Measurements from ENCODE around the gene RBM33. TPM values are rescaled to one million over a fixed set of nuclear protein-coding genes. Genes with fewer than 3 reads are reported as not detected.
A peak's percentile ranks its signal among the peaks of the same experiment; 100 is the strongest.

Gene RBM33
- total and polyA plus RNA-seq, 2 of the 8 experiments (the other 6 are each of a cell fraction or from before 2014, with no cell fraction given): 16.5 to 64.6 TPM

DNA sequence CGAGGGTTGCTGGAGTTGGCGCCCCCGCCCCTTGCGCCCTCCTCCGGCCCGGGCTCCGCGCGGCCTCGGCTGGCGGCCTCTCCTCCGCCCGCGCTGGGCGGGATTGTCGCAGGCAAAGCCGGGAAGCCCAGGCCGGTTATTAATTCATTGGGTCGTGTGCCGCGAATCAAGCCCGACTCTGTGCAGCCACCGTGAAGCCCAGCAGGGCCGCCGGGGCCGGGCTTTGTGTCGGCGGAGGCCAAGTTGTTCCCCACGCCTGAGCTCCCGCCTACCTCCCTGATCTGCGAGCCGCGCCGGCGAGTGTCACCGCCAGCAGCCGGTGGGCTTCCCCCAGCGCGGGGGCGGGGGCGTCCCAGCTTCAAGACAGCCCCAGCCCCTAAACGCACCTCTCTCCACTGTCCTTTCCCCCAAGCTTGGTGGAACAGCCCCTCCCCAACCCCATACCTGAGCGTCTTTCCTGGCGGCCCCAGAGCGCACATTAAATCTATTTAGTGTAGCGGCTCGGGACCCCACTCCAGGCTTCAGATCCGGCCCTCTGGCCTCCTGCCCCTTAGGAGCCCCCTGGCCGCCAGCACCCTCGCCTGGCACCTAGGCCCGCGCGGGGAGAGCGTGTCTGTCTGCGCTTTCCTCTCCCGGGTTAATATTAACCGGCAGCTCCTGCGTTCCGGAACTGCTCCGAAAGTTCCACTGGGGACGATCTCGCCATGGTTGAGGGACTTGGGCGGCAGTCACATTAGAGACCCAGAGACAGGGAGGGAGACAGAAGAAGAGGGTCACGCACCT lies 164.3 kb downstream of the RBM33 start:
- ChIA-PET CTCF (ENCODE audit: partially characterized antibody) (interaction anchor here (0.6 to 1.5 kb wide), 5 partner anchors 24 to 657 kb away, joined by 3 to 4 read pairs (median 3); no protein-coding TSS in a partner anchor), POLR2A (ENCODE audit: partially characterized antibody) (interaction anchor here (0.6 to 0.7 kb wide), 2 partner anchors 1130 to 1529 kb away, joined by 3 read pairs; no protein-coding TSS in a partner anchor)
- 0 out of 8 replicates have a peak, but pooled peaks cover 0 to 3% (median 0%) of the 10 kb centered on the region in 4 experiments for H3K36me3 ChIP-seq (ENCODE audit: control insufficient read depth in 2 of 4, insufficient read depth in 4 of 4, low read length in 3 of 4)
- no peak overlapping the region for H2AFZ ChIP-seq (ENCODE audit: low read length)
- no peak overlapping the region for H3K4ac ChIP-seq (replicated peaks; ENCODE audit: insufficient read length, low read depth, low read length)
- no peak overlapping the region for H3K27ac ChIP-seq (ENCODE audit: low read depth, low read length)
- peak overlapping the region; percentile 40 to 73 for H3K4me2 ChIP-seq (ENCODE audit: insufficient read depth in 1 of 2, low read depth in 2 of 2, low read length in 2 of 2)
- H2BK120ac ChIP-seq (replicated peaks; ENCODE audit: low read depth, low read length): no peak overlapping the region
- H2BK20ac ChIP-seq (ENCODE audit: low read length): no peak overlapping the region
- no peak overlapping the region for H2BK15ac ChIP-seq (ENCODE audit: low read length)
- no peak overlapping the region for H3K23ac ChIP-seq (ENCODE audit: insufficient read length)
- H3K23me2 ChIP-seq (ENCODE audit: low read depth, low read length): peaks cover 10% of the 10 kb centered on the region; the same call in 1 of the 2 replicates
- no peak overlapping the region for H2BK5ac ChIP-seq (ENCODE audit: low read depth, low read length)
- no peak overlapping the region for H2AK5ac ChIP-seq (ENCODE audit: low read depth, low read length)
- peaks cover 16 to 30% of the 10 kb centered on the region in 2 experiments for H4K20me1 ChIP-seq (replicated peaks in 1 of 2; ENCODE audit: control insufficient read depth in 1 of 2, insufficient read depth in 2 of 2, low read length in 2 of 2)
- H4K8ac ChIP-seq (ENCODE audit: extremely low read depth, insufficient read depth, low read length): no peak overlapping the region
- peaks cover 83 to 100% (median 98%) of the 10 kb centered on the region in 4 experiments for H3K27me3 ChIP-seq (replicated peaks in 1 of 4; ENCODE audit: control insufficient read depth in 3 of 4, extremely low read depth in 1 of 4, insufficient read depth in 3 of 4, low read length in 3 of 4)
- no peaks in the 10 kb centered on the region for H3K79me1 ChIP-seq (ENCODE audit: low read depth, low read length)
- H2BK12ac ChIP-seq (ENCODE audit: low read depth, low read length): no peak overlapping the region
- DNase-seq (ENCODE audit: low read depth in 1 of 2, low spot score in 2 of 2) (peak in 1 of 2 experiments; percentile 54), FAIRE-seq (no peak)
- no peak overlapping the region for H4K5ac ChIP-seq (ENCODE audit: insufficient read length, low read depth, low read length)
- H3K14ac ChIP-seq (ENCODE audit: insufficient read length): no peak overlapping the region
- no peak overlapping the region for H3K18ac ChIP-seq (ENCODE audit: extremely low read depth, low read length)
- no peaks in the 10 kb centered on the region for H3K9me3 ChIP-seq (ENCODE audit: insufficient read depth in 2 of 2, low read depth in 1 of 2, low read length in 1 of 2)
- H3K4me1 ChIP-seq (replicated peaks in 1 of 4; ENCODE audit: control insufficient read depth in 3 of 4, insufficient read depth in 4 of 4, low read length in 3 of 4): peaks cover 8 to 65% (median 45%) of the 10 kb centered on the region in 4 experiments
- no peak overlapping the region for H4K91ac ChIP-seq (replicated peaks; ENCODE audit: insufficient read length, low read length)
- H3K79me2 ChIP-seq (ENCODE audit: control insufficient read depth in 1 of 2, insufficient read depth in 2 of 2, low read length in 2 of 2): no peaks in the 10 kb centered on the region
- H3K56ac ChIP-seq (replicated peaks; ENCODE audit: insufficient read length, low read depth, low read length): no peak overlapping the region
- no peak overlapping the region for H3K9ac ChIP-seq (replicated peaks in 1 of 4; ENCODE audit: extremely low read depth in 1 of 4, low read depth in 3 of 4, low read length in 3 of 4)
- peak overlapping the region; percentile 14 to 56 (median 32); a peak in 7 of 8 replicates for H3K4me3 ChIP-seq (ENCODE audit: extremely low read depth in 1 of 4, insufficient read depth in 2 of 4, low read depth in 3 of 4, low read length in 4 of 4)
- WGBS, 2 experiments (ENCODE audit: extremely low coverage in 1 of 2, insufficient coverage in 1 of 2, insufficient read length in 1 of 2, insufficient replicate concordance in 2 of 2, low coverage in 1 of 2, low lambda C conversion rate in 2 of 2, missing lambda C conversion rate in 1 of 2): 3% methylated on average over 38 of the region's 64 CpGs; no CpG with 5 or more reads in 1 of the 2 experiments
- TF ChIP-seq RFX5 (IDR thresholded peaks at IDR 0.05; ENCODE audit: borderline replicate concordance, low read depth, low read length) (no peak), CEBPB (IDR thresholded peaks at IDR 0.05; ENCODE audit: low read depth, low read length) (no peak), CBX5 (IDR thresholded peaks at IDR 0.05; ENCODE audit: low read depth, low read length) (no peak), POLR2AphosphoS5 (IDR thresholded peaks at IDR 0.05; ENCODE audit: low read depth, low read length) (no peak), KDM5A (IDR thresholded peaks at IDR 0.05; ENCODE audit: low read length) (no peak), SAP30 (IDR thresholded peaks at IDR 0.05; ENCODE audit: insufficient read depth, insufficient replicate concordance, low read length) (no peak), JUN (IDR thresholded peaks at IDR 0.05; ENCODE audit: low read depth, low read length) (no peak), RAD21 (IDR thresholded peaks at IDR 0.05 in 1 of 2, conservative IDR thresholded peaks at IDR 0.05 in 1 of 2; ENCODE audit: low read depth in 2 of 2, low read length in 2 of 2) (no peak), HDAC2 (IDR thresholded peaks at IDR 0.05; ENCODE audit: borderline replicate concordance in 1 of 2, low read depth in 2 of 2, low read length in 2 of 2) (no peak)
- TF ChIP-seq, protein P1, sequence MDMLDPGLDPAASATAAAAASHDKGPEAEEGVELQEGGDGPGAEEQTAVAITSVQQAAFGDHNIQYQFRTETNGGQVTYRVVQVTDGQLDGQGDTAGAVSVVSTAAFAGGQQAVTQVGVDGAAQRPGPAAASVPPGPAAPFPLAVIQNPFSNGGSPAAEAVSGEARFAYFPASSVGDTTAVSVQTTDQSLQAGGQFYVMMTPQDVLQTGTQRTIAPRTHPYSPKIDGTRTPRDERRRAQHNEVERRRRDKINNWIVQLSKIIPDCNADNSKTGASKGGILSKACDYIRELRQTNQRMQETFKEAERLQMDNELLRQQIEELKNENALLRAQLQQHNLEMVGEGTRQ (IDR thresholded peaks at IDR 0.05; ENCODE audit: low read length): no peak
